NOMO-1 treated with DMSO at 0.1 percent for 48 hours (cell line): ENCODE measurements around the gene SYNC.
"Not testable (repeated sequence)": the region's sequence is repeated elsewhere in the genome, so short reads cannot be mapped to it uniquely, and the experiment has no call there.

Source experiments
- DNase-seq: peaks from one replicate; lab custom pipeline; 2025; ENCODE audit not compliant: unreplicated experiment; lab: John Stamatoyannopoulos, UW

Gene SYNC

GRCh38 chr1:32724678-32725614, 22.4 kb upstream of the SYNC start:
- DNase-seq = peak; percentile 20

DNA sequence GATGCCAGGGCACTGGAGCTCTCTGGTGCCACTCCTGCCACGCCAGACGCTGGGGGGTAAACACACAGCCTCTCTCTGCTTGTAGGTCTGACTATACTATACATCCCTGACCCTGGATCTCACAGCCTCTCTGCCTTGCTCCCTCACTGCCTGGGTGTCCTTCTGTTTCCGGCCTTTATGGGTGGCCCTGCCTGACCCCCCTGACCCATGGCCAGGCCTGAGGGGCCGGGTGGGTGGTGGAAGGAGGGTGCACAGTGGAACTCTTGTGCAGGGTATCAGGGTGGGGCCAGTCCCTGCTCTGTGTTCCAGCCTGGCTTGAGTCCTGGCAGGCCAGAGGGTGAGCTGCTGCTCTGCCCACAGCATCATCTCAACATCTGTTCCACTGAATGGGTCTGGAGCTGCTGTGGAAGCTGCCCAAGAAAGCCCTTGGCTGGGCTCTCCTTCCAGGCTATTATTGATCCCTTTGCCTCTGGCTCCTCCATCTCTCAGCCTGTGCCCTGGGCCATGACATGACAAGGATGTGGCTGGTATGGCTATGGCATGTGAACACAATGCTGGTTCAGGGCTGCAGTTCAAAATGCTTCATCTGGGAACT, 17.2 kb upstream of the SYNC start:
- DNase-seq = no peak

DNA sequence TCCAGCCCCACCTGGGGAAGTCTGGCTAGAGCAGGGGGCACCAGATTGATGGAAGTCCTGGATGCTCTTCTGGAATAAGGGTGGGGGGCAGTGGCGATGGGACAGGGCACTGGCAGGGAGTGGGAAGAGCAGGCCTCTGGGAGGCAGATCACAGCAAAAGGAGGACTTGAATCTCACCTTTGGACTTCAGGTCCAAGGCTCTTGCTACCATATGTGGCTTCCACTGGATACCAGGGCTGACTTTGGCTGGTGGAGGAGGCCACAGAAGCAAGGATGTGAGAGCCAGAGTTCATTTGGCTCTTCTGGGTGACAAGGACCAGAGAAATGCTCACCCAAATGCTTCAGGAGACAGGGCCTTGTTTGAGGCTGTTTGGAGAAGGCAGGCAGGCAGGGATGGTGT, 16.0 kb upstream of the SYNC start:
- no peak for DNase-seq

GRCh38 chr1:32718036-32718435, 15.5 kb upstream of the SYNC start:
- no peak for DNase-seq

DNA sequence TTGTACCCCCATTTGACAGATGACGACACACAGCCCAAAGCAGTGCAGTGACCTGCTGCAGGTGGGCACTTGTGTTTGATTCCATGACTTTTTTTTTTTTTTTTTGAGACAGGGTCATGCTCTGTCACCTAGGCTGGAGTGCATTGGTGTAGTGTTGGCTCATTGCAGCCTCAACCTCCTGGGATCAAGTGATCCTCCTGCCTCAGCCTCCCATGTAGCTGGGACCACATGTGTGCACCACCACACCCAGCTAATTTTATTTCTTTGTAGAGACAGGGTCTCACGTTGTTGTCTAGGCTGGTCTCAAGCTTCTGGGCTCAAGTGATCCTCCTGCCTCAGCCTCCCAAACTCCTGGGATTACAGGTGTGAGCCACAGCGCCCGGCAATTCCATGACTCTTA, 14.9 kb upstream of the SYNC start:
- no peak for DNase-seq

DNA sequence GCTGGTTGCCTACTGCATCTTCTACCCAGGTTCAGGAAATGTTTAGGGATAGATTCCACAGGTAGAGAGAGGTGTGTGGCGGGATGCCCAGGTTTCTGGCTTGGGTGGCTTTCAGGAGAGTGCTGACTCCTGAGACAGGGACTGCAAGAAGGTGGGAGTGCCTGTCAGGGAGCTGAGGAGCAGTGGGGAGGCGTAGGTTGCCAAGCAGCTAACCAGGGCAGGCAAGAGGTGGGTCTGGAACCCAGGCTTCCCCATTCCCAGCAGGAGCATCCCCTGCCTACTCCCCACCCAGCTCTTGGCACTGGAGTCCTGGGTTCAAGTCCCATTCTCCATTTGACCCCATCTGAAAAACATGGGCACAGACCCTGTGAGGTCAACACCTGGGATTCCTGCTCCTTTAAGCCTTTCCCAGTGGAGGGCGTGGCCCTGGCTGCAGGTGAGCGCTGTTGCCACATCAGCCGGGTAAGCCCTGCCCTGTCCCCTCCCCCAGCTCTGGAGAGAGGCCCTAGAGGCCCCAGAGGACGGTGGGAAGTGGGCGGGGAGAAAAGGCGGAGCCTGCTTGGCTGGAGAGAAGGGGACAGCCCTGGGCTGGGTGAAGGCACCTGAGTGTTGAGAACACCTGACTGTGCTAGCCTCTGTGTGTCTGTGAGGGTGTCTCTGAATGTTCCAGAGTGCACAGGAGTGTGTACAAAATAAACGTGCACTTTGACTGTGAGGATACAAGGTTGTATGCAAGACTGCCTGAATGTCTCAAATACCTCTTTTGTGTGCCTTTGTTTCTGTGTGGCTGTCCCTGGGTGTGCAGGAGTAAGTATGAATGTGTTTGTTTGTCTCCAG, 14.0 kb upstream of the SYNC start:
- DNase-seq = peak; percentile 21

DNA sequence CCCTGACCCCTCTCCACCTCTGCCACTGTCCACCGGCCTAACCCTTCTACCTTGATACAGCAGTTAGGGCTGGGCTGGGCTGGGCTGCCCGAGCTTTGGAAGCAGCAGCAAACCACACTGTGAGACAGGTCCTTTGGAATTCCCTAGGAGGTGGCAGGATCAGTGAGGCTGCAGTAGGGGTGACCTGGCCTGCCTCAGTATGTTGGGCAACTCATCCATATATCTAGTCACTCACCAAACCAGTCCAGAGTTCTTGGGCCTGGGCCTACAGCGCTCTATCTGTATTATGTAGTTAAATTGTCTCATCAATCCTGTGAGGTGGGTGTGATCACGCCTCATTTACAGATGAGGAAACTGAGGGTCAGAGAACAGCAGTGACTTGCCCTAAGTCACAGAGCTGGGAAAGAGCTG, 13.3 kb upstream of the SYNC start:
- DNase-seq = no peak

DNA sequence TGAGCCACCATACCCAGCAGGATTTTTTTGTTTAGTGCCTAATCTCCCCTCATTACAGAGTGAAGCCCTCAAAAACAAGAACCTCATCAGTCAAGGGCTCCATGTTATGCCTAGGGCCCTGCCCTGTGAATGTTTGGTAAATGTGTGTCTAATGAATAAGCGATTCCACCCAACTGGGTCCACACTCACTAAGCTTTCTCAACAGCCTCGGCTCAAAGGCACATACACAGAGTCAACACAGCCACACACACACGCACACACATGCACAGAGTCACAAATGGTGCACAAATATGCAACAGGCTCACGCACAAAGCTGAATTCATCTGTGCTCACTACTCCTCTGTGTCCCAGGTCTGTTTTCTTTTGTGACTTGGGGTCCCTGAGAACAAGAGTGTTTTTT, 11.7 kb upstream of the SYNC start:
- no peak for DNase-seq

DNA sequence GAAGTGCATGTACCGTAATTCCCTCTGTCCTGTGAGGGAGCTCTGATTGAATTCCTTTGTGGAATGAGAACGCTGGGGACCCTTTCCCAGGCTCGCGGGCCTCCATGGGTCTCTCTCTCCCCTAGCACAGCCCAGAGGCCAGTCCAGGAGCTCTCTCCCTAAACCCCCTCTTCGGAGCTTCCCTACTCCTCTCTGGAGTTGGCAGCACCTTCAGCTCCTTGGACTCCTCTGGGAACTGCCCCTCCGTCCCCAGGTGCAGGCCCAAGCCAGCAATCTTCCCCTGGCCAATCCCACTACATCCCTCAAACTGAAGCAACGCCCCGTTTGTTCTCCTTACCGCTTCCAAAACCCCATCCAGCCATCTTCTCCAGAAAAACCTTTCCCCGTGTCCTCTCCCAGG, 10.5 kb upstream of the SYNC start:
- DNase-seq = no peak

GRCh38 chr1:32711221-32711620, 8.7 kb upstream of the SYNC start:
- not testable (repeated sequence) for DNase-seq

GRCh38 chr1:32709476-32709875, 6.9 kb upstream of the SYNC start:
- no peak for DNase-seq

DNA sequence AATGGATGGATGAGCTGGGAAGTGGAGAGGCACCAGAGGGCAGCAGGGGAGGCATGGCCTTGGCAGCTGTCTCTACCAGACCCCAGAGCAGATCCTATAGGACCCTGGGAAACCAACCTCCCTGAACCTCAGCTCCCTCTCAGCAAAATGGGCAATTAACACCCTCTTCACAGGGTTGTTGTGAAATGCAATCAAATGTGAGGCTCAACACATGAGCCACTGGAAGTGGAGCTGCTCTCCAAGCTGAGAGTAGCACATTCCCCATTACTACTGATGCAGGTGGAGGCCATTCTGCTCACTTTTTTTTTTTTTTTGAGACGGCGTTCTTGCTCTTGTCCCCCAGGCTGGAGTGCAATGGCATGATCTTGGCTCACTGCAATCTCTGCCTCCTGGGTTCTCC, 6.5 kb upstream of the SYNC start:
- no peak for DNase-seq

- no peak for DNase-seq
Measured at GRCh38 chr1:32706491-32706890, 3.9 kb upstream of the SYNC start.

- no peak for DNase-seq
Measured at GRCh38 chr1:32705516-32705915, 2.9 kb upstream of the SYNC start.

DNA sequence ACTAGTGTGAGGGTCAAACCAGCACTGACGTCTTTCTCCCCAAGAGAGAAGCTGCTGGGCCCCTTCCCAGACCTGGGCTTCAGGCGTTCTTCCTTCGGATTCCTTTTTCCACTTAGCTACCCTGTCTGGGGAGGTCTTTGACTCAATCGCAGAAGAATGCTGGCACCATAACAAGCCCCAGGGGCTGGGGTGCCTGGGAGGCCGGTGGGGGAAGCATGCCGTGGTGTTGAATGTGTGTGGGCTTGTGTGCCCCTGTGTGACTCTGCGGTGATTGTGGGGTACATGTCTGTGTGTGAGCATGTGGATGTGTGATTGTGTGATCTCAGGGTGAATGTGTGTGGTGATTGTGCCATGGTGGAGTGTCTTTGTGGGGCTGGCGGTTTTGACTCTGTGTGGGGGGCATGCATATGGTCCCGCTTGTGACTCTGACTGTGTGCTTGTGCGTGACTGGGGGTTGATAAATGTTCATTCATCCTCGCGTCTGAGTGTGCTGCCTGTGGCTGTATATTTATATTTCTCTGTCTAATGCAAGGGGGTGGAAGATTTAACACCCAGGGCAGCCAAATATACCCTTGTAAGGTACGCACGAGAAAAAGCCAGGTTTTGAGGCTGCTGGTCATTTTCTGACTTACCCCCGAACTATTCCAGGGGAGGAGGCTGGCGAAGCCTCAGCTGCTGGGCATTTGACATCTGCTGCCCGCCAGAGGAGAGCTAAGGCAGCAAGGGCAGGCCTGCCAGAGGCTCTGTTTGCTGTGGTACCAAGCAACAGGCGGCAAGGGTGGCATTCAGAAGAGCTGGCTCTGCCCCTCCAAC, 1.1 kb upstream of the SYNC start:
- DNase-seq = no peak

DNA sequence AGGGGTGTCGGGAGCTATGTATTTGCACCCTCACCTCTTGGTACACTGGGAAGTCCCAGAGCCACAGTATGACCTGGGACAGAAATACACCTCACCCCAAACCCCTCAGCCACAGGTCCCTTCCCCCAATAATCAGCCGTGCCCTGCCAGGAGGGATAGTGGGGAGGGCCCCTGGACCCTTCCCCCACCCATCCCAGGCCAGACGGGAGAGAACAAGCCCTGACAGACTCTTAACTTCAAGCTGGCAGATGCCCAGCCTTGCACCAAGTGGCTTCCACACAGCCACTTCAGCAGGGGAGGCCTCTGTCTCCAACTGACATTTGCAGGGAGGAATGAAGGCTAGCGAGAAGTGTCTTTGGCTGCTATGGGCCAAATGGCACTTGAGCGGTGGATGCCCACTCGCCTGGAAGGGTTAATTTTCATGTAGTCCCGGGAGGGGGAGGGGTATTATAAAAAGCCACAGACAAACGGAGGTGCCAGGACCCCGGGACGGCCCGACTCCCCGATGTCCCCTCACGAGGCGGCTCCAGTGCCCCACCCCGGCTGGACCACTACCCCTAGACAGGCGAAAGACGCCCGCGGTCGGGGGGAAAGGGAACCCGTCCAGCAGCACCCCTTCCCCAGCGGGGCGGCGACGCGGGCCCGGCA, 495 bp downstream of the SYNC start:
- no peak for DNase-seq

GRCh38 chr1:32701421-32701911, 1.1 kb downstream of the SYNC start:
- no peak for DNase-seq

DNA sequence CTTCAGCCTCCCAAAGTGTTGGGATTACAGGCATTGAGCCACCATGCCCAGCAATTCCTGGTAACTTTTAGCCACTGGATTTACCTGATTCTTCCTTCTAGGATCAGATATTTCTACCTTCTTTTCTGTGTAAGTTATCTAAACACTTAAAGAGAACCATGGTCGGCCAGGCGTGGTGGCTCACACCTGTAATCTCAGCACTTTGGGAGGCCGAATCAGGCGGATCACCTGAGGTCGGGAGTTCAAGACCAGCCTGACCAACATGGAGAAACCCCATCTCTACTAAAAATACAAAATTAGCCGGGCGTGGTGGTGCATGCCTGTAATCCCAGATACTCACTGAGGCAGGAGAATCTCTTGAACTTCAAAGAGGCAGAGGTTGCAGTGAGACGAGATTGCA, 5.6 kb downstream of the SYNC start:
- DNase-seq = not testable (repeated sequence)

DNA sequence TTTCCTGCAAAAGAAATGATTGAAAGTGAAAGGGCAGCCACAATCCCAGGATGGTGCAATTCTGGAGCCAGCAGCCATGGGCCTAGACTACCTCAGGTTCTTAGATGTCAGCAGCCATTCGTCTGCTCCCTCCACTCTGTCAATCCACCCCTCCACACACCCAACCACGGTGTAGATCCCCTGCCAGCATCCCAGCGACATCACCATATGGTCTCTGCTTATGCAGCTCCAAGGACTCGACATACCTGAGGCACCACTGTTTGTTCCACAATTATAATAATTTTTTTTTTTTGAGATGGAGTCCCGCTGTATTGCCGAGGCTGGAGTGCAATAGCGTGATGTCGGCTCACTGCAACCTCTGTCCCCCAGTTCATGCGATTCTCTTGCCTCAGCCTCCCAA, 6.5 kb downstream of the SYNC start:
- no peak for DNase-seq
